Daoy (cell line): ENCODE results near the gene PRKG1. TPM values are rescaled to one million over a fixed set of nuclear protein-coding genes. Genes with fewer than 3 reads are reported as not detected.
"Not testable (repeated sequence)": the region's sequence is repeated elsewhere in the genome, so short reads cannot be mapped to it uniquely, and the experiment has no call there.

Experiments
- DNase-seq: peaks from one replicate; pipeline ENCODE4 v3.0.0-alpha.2; 2015; ENCODE audit warnings: low read depth
- total RNA-seq: library from RNA; depleted of rRNA; stranded (reverse); fragments of >200 nt; shearing (Covaris generic); gene quantifications from 2 replicates; pipeline ENCODE4 v1.2.3, GENCODE V29; 2014

Gene PRKG1
- total RNA-seq, 1 experiment from 2014 or later = 1.5 TPM

GRCh38 chr10:51170518-51171245 lies 96.4 kb downstream of the PRKG1 start:
- DNase-seq = peak; percentile 7

- no peak for DNase-seq
Observed at GRCh38 chr10:51171946-51172345, 97.7 kb downstream of the PRKG1 start.

- no peak for DNase-seq
Observed at GRCh38 chr10:51176976-51177695, 102.8 kb downstream of the PRKG1 start.

GRCh38 chr10:51178634-51179033 lies 104.3 kb downstream of the PRKG1 start:
- DNase-seq = no peak

- no peak for DNase-seq
Observed at GRCh38 chr10:51180141-51180540, 105.9 kb downstream of the PRKG1 start.

- no peak for DNase-seq
Observed at GRCh38 chr10:51183783-51184182, 109.5 kb downstream of the PRKG1 start.

GRCh38 chr10:51186361-51186760 lies 112.1 kb downstream of the PRKG1 start:
- no peak for DNase-seq

GRCh38 chr10:51188008-51188407 lies 113.7 kb downstream of the PRKG1 start:
- no peak for DNase-seq

GRCh38 chr10:51188866-51189265 lies 114.6 kb downstream of the PRKG1 start:
- no peak for DNase-seq

GRCh38 chr10:51196508-51197175 lies 122.4 kb downstream of the PRKG1 start:
- no peak for DNase-seq

GRCh38 chr10:51198170-51198569 lies 123.9 kb downstream of the PRKG1 start:
- DNase-seq = no peak

- DNase-seq = no peak
Observed at GRCh38 chr10:51201947-51202346, 127.7 kb downstream of the PRKG1 start.

GRCh38 chr10:51203359-51203758 lies 129.1 kb downstream of the PRKG1 start:
- DNase-seq = no peak

- DNase-seq = no peak
Observed at GRCh38 chr10:51204066-51204465, 129.8 kb downstream of the PRKG1 start.

GRCh38 chr10:51204701-51205100 lies 130.4 kb downstream of the PRKG1 start:
- DNase-seq = no peak

- DNase-seq = no peak
Observed at GRCh38 chr10:51206500-51206899, 132.2 kb downstream of the PRKG1 start.

- not testable (repeated sequence) for DNase-seq
Observed at GRCh38 chr10:51212937-51213336, 138.7 kb downstream of the PRKG1 start.

- DNase-seq = no peak
Observed at GRCh38 chr10:51214207-51215196, 140.2 kb downstream of the PRKG1 start.

- no peak for DNase-seq
Observed at GRCh38 chr10:51215951-51216834, 141.9 kb downstream of the PRKG1 start.

GRCh38 chr10:51217505-51217904 lies 143.2 kb downstream of the PRKG1 start:
- no peak for DNase-seq
